GM10847 (cell line): ENCODE data around the gene AUTS2.

Source experiments
- POLR2A ChIP-seq: IDR thresholded peaks from 2 replicates; pipeline ENCODE4 v1.6.1; 2011; ENCODE audit not compliant: insufficient read length; ENCODE audit errors: extremely low read depth

The AUTS2 gene

GRCh38 chr7:70040970-70041766 is 442.9 kb downstream of the AUTS2 start:
- TF ChIP-seq POLR2A, result no peak

GRCh38 chr7:70042533-70042932 is 444.3 kb downstream of the AUTS2 start:
- TF ChIP-seq POLR2A, result no peak

- no peak for TF ChIP-seq POLR2A
Observed at GRCh38 chr7:70043015-70043538, 444.8 kb downstream of the AUTS2 start.

- TF ChIP-seq POLR2A, result no peak
Observed at GRCh38 chr7:70044064-70044463, 445.8 kb downstream of the AUTS2 start.

- no peak for TF ChIP-seq POLR2A
Observed at GRCh38 chr7:70044525-70044924, 446.2 kb downstream of the AUTS2 start.

- TF ChIP-seq POLR2A, result no peak
Observed at GRCh38 chr7:70044981-70045380, 446.7 kb downstream of the AUTS2 start.

GRCh38 chr7:70047384-70047783 is 449.1 kb downstream of the AUTS2 start:
- TF ChIP-seq POLR2A, result no peak

- TF ChIP-seq POLR2A, result no peak
Observed at GRCh38 chr7:70047891-70048448, 449.7 kb downstream of the AUTS2 start.

- TF ChIP-seq POLR2A, result no peak
Observed at GRCh38 chr7:70051726-70052125, 453.5 kb downstream of the AUTS2 start.

GRCh38 chr7:70052691-70053090 is 454.4 kb downstream of the AUTS2 start:
- no peak for TF ChIP-seq POLR2A

GRCh38 chr7:70053421-70053820 is 455.1 kb downstream of the AUTS2 start:
- TF ChIP-seq POLR2A, result no peak

- no peak for TF ChIP-seq POLR2A
Observed at GRCh38 chr7:70053989-70054388, 455.7 kb downstream of the AUTS2 start.

- no peak for TF ChIP-seq POLR2A
Observed at GRCh38 chr7:70056363-70056762, 458.1 kb downstream of the AUTS2 start.

GRCh38 chr7:70060298-70061068 is 462.2 kb downstream of the AUTS2 start:
- TF ChIP-seq POLR2A, result no peak

- no peak for TF ChIP-seq POLR2A
Observed at GRCh38 chr7:70063371-70063770, 465.1 kb downstream of the AUTS2 start.

GRCh38 chr7:70063927-70064326 is 465.7 kb downstream of the AUTS2 start:
- no peak for TF ChIP-seq POLR2A
